HepG2 (cell line): ENCODE results near the gene CAMK4. TPM values are rescaled to one million over a fixed set of nuclear protein-coding genes. Genes with fewer than 3 reads are reported as not detected.

Source experiments
- ATAC-seq: fragments of 200-7000 bp; cut with Tn5 transposase; 3 replicates; pipeline ENCODE4 v1.9.1; 2020; ENCODE audit warnings: mild to moderate bottlenecking, moderate library complexity
- BruUV-seq: library from RNA; stranded (reverse); fragments of 400-500 nt; replicated peaks from 2 replicates; lab custom pipeline; 2021; lab: Mats Ljungman, UMichigan
- CTCF ChIA-PET: fragments of 300-600 bp; formaldehyde crosslinking; extraction: SDS; loops from one replicate; lab custom pipeline; 2021; ENCODE audit warnings: low total read pairs, inconsistent platforms, low intra/inter-chr PET ratio; lab: Yijun Ruan, JAX
- POLR2A ChIA-PET: fragments of 350-600 bp; sonication (Branson Sonifier 250); formaldehyde crosslinking; loops from one replicate; lab custom pipeline; 2020; ENCODE audit warnings: antibody characterized with exemption, inconsistent platforms; lab: Yijun Ruan, JAX
- DNase-seq: peaks from one replicate; pipeline ENCODE4 v3.0.0-alpha.2; 2015; ENCODE audit warnings: low spot score
- FAIRE-seq: peaks from 3 replicates; lab custom pipeline; 2011; peaks lifted over from hg19 to GRCh38; lab: Jason Lieb, UNC
- H2AFZ ChIP-seq: one replicate; pipeline ENCODE4 v1.6.1; 2011; ENCODE audit warnings: low read length, inconsistent platforms
- H3K27ac ChIP-seq: fragments of 300-600 bp; 3 replicates; pipeline ENCODE4 v1.8.0; 2011; ENCODE audit warnings: mixed run types, mild to moderate bottlenecking, mixed read lengths, low read length, inconsistent platforms; ENCODE audit not compliant: insufficient read depth; ENCODE audit errors: extremely low read length
- H3K27me3 ChIP-seq, 2 experiments: fragments of 200-600 bp in 1 of 2; 2 replicates in 1 of 2; 3 replicates in 1 of 2; pipeline versions ENCODE4 v1.6.0 to v1.8.0; 2011; ENCODE audit warnings: low read length in 2 of 2, mild to moderate bottlenecking in 2 of 2, moderate library complexity in 2 of 2, inconsistent platforms in 1 of 2; ENCODE audit not compliant: insufficient read depth in 2 of 2, control insufficient read depth in 1 of 2
- H3K36me3 ChIP-seq, 2 experiments: fragments of 200-600 bp in 1 of 2; replicated peaks in 1 of 2; 2 replicates in 1 of 2; 3 replicates in 1 of 2; pipeline versions ENCODE4 v1.5.1 to v1.8.0; 2011; ENCODE audit warnings: low read length in 2 of 2, inconsistent platforms in 1 of 2; ENCODE audit not compliant: insufficient read depth in 2 of 2, control insufficient read depth in 1 of 2
- H3K4me1 ChIP-seq: 2 replicates; pipeline ENCODE4 v1.5.1; 2012; ENCODE audit warnings: low read length, inconsistent platforms; ENCODE audit not compliant: insufficient read depth
- H3K4me2 ChIP-seq: 2 replicates; pipeline ENCODE4 v1.6.0; 2011; ENCODE audit warnings: low read depth, low read length, inconsistent platforms
- H3K4me3 ChIP-seq, 3 experiments: fragments of 200-600 bp in 1 of 3; sonication (generic), shearing (Covaris generic) in 1 of 3; replicated peaks in 1 of 3; 2 replicates each; pipeline ENCODE4 v1.5.1; 2011 to 2016; ENCODE audit warnings: low read length in 3 of 3, inconsistent platforms in 2 of 3, low read depth in 2 of 3, mild to moderate bottlenecking in 2 of 3, control low read depth in 1 of 3, mixed read lengths in 1 of 3; ENCODE audit not compliant: insufficient read depth in 1 of 3
- H3K79me2 ChIP-seq: one replicate; pipeline ENCODE4 v1.6.1; 2011; ENCODE audit warnings: low read length, inconsistent platforms; ENCODE audit not compliant: insufficient read depth
- H3K9ac ChIP-seq: 2 replicates; pipeline ENCODE4 v1.6.0; 2011; ENCODE audit warnings: mild to moderate bottlenecking, low read depth, low read length, inconsistent platforms; ENCODE audit not compliant: insufficient read depth
- H3K9me3 ChIP-seq: 2 replicates; pipeline ENCODE4 v1.5.1; 2012; ENCODE audit warnings: mild to moderate bottlenecking, low read length
- H4K20me1 ChIP-seq: 2 replicates; pipeline ENCODE4 v1.6.0; 2011; ENCODE audit warnings: inconsistent platforms, mild to moderate bottlenecking, low read length, moderate library complexity; ENCODE audit not compliant: insufficient read depth
- ADNP ChIP-seq: sonication (generic); formaldehyde crosslinking; IDR thresholded peaks from 2 replicates; pipeline ENCODE4 v1.4.0; 2020; ENCODE audit warnings: missing genetic modification reagents
- DZIP1 ChIP-seq: sonication (generic); formaldehyde crosslinking; IDR thresholded peaks from 2 replicates; pipeline ENCODE4 v1.5.0; 2020; ENCODE audit warnings: mild to moderate bottlenecking, missing genetic modification reagents
- FOXO1 ChIP-seq: sonication (generic); formaldehyde crosslinking; IDR thresholded peaks from 2 replicates; pipeline ENCODE4 v1.4.0; 2020; ENCODE audit warnings: missing genetic modification reagents
- IRF2 ChIP-seq: IDR thresholded peaks from 2 replicates; pipeline ENCODE4 v1.6.1; 2018; ENCODE audit warnings: missing genetic modification reagents, missing compliant biosample characterization
- RFX1 ChIP-seq: fragments of 450-650 bp; IDR thresholded peaks from 2 replicates; pipeline ENCODE4 v1.6.1; 2017
- WIZ ChIP-seq: sonication (generic); formaldehyde crosslinking; IDR thresholded peaks from 2 replicates; pipeline ENCODE4 v1.5.1; 2020; ENCODE audit warnings: mild to moderate bottlenecking, missing genetic modification reagents
- ZNF331 ChIP-seq: sonication (generic); formaldehyde crosslinking; IDR thresholded peaks from 2 replicates; pipeline ENCODE4 v1.4.0; 2020; ENCODE audit warnings: missing genetic modification reagents
- ZNF552 ChIP-seq: sonication (generic); formaldehyde crosslinking; IDR thresholded peaks from 2 replicates; pipeline ENCODE4 v1.9.0; 2022; ENCODE audit warnings: missing genetic modification reagents, mild to moderate bottlenecking, borderline replicate concordance
- ZNF768 ChIP-seq: sonication (generic); formaldehyde crosslinking; IDR thresholded peaks from 2 replicates; pipeline ENCODE4 v1.4.0; 2020; ENCODE audit warnings: missing genetic modification reagents
- WGBS: methylation state at CpG from one replicate; pipeline ENCODE4 v1.1.6; 2017; ENCODE audit warnings: low lambda C conversion rate; 5-methylcytosine and 5-hydroxymethylcytosine counted together
- in situ Hi-C: cut with HindIII; loops from 2 replicates; pipeline ENCODE4 v1.10.0; 2017; ENCODE audit warnings: low pct_unique_long_range_greater_than_20kb; ENCODE audit not compliant: extremely low pct_ligation_motif_present
- intact Hi-C: fragments of 100-400 bp; cut with micrococcal nuclease; formaldehyde crosslinking; loops from one replicate; pipeline ENCODE4 v1.10.0; 2022; ENCODE audit not compliant: unreplicated experiment
- polyA plus RNA-seq, 8 experiments: library from polyadenylated mRNA; depleted of rRNA in 3 of 8; stranded (reverse) in 7 of 8; unstranded in 1 of 8; fragments of >200 nt; fragmentation: Illumina TruSeq in 4 of 8; extraction: Trizol in 4 of 8; gene quantifications; 2 replicates each; pipeline versions ENCODE4 v1.2.1 to v1.2.3, GENCODE V29; 2011 to 2016; ENCODE audit warnings: low read depth in 4 of 8, missing spikeins in 1 of 8, mixed read lengths in 1 of 8; ENCODE audit not compliant: insufficient read depth in 1 of 8
- total RNA-seq, 5 experiments: library from RNA; depleted of rRNA; stranded (reverse); fragments of >200 nt; fragmentation: Illumina TruSeq; extraction: Trizol; gene quantifications; 2 replicates each; pipeline ENCODE4 v1.2.3, GENCODE V29; 2016; ENCODE audit warnings: low read depth in 1 of 5
- TF ChIP-seq, protein P1 (sequence below): sonication (generic); formaldehyde crosslinking; IDR thresholded peaks from 2 replicates; pipeline ENCODE4 v1.8.1; 2022; ENCODE audit warnings: low read depth, mild to moderate bottlenecking, missing genetic modification reagents
- TF ChIP-seq, protein P2 (sequence below): sonication (generic); formaldehyde crosslinking; IDR thresholded peaks from one replicate; pipeline ENCODE4 v1.5.1; 2020; ENCODE audit warnings: mild to moderate bottlenecking, missing genetic modification reagents; ENCODE audit errors: not compliant biosample characterization

CAMK4 gene
- total and polyA plus RNA-seq, 2 of the 13 experiments (the other 11 are each of a cell fraction or from before 2014, with no cell fraction given), result not detected

DNA sequence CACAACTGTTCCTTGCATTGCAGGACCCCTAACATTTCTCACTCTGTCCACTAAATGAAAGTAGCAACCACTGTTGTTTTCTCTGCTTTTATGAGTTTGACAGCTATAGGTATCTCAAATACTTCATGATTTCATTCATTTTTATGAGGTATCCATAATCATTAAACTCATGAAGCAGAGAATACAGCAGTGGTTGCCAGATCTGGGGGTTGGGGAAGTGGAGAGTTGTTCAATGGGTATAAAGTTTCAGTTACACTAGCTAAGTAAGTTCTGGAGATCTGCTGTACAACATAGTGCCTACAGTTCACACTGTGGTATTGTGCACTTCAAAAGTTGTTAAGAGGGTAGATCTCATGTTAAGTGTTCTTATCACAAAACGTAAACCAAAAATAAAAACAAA, 23.4 kb upstream of the CAMK4 start (continued):
- TF ChIP-seq IRF2 (CRISPR knock-in tag) (no peak), FOXO1 (no peak)
- TF ChIP-seq, protein P1, sequence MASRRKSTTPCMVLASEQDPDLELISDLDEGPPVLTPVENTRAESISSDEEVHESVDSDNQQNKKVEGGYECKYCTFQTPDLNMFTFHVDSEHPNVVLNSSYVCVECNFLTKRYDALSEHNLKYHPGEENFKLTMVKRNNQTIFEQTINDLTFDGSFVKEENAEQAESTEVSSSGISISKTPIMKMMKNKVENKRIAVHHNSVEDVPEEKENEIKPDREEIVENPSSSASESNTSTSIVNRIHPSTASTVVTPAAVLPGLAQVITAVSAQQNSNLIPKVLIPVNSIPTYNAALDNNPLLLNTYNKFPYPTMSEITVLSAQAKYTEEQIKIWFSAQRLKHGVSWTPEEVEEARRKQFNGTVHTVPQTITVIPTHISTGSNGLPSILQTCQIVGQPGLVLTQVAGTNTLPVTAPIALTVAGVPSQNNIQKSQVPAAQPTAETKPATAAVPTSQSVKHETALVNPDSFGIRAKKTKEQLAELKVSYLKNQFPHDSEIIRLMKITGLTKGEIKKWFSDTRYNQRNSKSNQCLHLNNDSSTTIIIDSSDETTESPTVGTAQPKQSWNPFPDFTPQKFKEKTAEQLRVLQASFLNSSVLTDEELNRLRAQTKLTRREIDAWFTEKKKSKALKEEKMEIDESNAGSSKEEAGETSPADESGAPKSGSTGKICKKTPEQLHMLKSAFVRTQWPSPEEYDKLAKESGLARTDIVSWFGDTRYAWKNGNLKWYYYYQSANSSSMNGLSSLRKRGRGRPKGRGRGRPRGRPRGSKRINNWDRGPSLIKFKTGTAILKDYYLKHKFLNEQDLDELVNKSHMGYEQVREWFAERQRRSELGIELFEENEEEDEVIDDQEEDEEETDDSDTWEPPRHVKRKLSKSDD (CRISPR knock-in tag), result no peak

DNA sequence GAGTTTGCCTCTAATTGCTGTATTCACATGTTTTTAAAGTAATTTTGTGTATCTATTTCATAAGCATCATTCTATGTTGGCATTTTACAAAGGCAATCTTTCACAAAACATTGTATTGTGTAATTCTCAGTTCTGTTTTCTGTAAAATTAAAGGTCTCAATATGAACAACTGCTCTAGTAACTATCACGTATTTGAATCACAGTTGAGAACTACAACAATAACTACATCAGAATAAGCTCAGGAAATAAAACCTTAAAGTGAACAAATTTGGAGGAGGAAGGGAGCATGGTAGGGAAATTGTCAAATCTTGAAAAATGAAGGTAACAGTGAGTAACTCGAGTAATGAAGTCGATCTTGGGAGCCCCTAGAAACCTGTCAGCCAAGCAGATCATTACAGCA, 22.5 kb upstream of the CAMK4 start:
- Histone ChIP-seq H3K4me1 (peaks cover 4% of the 10 kb centered on the region), H2AFZ (no peak overlapping the region), H3K4me2 (no peak overlapping the region), H3K27me3 (no peaks in the 10 kb centered on the region), H3K9ac (no peak overlapping the region), H3K36me3 (no peaks in the 10 kb centered on the region), H3K27ac (no peak overlapping the region), H3K79me2 (no peaks in the 10 kb centered on the region), H3K4me3 (no peak overlapping the region), H4K20me1 (no peaks in the 10 kb centered on the region), H3K9me3 (no peaks in the 10 kb centered on the region)
- CTCF ChIA-PET, result no interaction called here
- no peak for DNase-seq
- ATAC-seq, result no peak
- POLR2A ChIA-PET, result no interaction called here
- WGBS, result 4% methylated on average over 3 of the region's 3 CpGs
- no TSS peak for BruUV-seq
- intact Hi-C loops, result no loop called here
- in situ Hi-C loops, result no loop called here
- no peak for FAIRE-seq
- TF ChIP-seq ZNF331 (no peak), ZNF768 (CRISPR knock-in tag) (no peak), DZIP1 (no peak), ZNF552 (CRISPR knock-in tag) (no peak), ADNP (CRISPR knock-in tag) (no peak), RFX1 (no peak), WIZ (CRISPR knock-in tag) (no peak)
- TF ChIP-seq, protein P2, sequence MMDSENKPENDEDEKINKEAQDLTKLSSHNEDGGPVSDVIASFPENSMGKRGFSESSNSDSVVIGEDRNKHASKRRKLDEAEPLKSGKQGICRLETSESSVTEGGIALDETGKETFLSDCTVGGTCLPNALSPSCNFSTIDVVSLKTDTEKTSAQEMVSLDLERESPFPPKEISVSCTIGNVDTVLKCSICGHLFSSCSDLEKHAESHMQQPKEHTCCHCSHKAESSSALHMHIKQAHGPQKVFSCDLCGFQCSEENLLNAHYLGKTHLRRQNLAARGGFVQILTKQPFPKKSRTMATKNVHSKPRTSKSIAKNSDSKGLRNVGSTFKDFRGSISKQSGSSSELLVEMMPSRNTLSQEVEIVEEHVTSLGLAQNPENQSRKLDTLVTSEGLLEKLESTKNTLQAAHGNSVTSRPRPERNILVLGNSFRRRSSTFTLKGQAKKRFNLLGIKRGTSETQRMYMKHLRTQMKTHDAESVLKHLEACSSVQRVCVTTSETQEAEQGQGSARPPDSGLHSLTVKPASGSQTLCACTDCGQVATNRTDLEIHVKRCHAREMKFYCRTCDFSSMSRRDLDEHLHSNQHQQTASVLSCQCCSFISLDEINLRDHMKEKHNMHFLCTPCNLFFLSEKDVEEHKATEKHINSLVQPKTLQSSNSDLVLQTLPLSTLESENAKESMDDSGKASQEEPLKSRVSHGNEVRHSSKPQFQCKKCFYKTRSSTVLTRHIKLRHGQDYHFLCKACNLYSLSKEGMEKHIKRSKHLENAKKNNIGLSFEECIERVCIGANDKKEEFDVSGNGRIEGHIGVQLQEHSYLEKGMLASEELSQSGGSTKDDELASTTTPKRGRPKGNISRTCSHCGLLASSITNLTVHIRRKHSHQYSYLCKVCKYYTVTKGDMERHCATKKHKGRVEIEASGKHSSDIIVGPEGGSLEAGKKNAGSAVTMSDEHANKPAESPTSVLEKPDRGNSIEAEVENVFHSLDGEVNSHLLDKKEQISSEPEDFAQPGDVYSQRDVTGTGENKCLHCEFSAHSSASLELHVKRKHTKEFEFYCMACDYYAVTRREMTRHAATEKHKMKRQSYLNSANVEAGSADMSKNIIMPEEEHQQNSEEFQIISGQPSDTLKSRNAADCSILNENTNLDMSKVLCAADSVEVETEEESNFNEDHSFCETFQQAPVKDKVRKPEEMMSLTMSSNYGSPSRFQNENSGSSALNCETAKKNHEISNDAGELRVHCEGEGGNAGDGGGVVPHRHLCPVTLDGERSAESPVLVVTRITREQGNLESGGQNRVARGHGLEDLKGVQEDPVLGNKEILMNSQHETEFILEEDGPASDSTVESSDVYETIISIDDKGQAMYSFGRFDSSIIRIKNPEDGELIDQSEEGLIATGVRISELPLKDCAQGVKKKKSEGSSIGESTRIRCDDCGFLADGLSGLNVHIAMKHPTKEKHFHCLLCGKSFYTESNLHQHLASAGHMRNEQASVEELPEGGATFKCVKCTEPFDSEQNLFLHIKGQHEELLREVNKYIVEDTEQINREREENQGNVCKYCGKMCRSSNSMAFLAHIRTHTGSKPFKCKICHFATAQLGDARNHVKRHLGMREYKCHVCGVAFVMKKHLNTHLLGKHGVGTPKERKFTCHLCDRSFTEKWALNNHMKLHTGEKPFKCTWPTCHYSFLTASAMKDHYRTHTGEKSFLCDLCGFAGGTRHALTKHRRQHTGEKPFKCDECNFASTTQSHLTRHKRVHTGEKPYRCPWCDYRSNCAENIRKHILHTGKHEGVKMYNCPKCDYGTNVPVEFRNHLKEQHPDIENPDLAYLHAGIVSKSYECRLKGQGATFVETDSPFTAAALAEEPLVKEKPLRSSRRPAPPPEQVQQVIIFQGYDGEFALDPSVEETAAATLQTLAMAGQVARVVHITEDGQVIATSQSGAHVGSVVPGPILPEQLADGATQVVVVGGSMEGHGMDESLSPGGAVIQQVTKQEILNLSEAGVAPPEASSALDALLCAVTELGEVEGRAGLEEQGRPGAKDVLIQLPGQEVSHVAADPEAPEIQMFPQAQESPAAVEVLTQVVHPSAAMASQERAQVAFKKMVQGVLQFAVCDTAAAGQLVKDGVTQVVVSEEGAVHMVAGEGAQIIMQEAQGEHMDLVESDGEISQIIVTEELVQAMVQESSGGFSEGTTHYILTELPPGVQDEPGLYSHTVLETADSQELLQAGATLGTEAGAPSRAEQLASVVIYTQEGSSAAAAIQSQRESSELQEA (CRISPR knock-in tag), result no peak
